PC-3 (cell line): ENCODE measurements around the gene ALX4. TPM values are rescaled to one million over a fixed set of nuclear protein-coding genes. Genes with fewer than 3 reads are reported as not detected.

ENCODE experiments used
- ATAC-seq: fragments of 200-7000 bp; cut with Tn5 transposase; 2 replicates; pipeline ENCODE4 v1.9.1; 2020; ENCODE audit warnings: mild to moderate bottlenecking, moderate library complexity
- BruUV-seq: library from RNA; stranded (reverse); fragments of 400-500 nt; replicated peaks from 2 replicates; lab custom pipeline; 2021; lab: Mats Ljungman, UMichigan
- CTCF ChIA-PET: fragments of 300-600 bp; sonication (Branson Sonifier 250); formaldehyde crosslinking; loops from one replicate; lab custom pipeline; 2022; ENCODE audit warnings: antibody characterized with exemption; lab: Charles Lee
- POLR2A ChIA-PET: fragments of 300-600 bp; sonication (Branson Sonifier 250); formaldehyde crosslinking; loops from one replicate; lab custom pipeline; 2022; ENCODE audit warnings: antibody characterized with exemption; ENCODE audit not compliant: unreplicated experiment; lab: Charles Lee
- DNase-seq: peaks from one replicate; pipeline ENCODE4 v3.0.0-alpha.2; 2015
- H2AFZ ChIP-seq: fragments of 300-600 bp; sonication (generic); 2 replicates; pipeline ENCODE4 v1.6.0; 2016; ENCODE audit warnings: antibody characterized with exemption, low read length
- H3F3A ChIP-seq: fragments of 300-600 bp; sonication (generic); one replicate; pipeline ENCODE4 v1.6.0; 2017; ENCODE audit warnings: antibody characterized with exemption, low read length, control low read depth, mild to moderate bottlenecking; ENCODE audit not compliant: unreplicated experiment
- H3K27ac ChIP-seq: fragments of 300-600 bp; sonication (generic); 2 replicates; pipeline ENCODE4 v1.5.1; 2016; ENCODE audit warnings: mild to moderate bottlenecking, low read length
- H3K27me3 ChIP-seq: fragments of 300-600 bp; sonication (generic); 2 replicates; pipeline ENCODE4 v1.6.1; 2016; ENCODE audit warnings: low read length, mixed read lengths
- H3K36me3 ChIP-seq: fragments of 300-600 bp; sonication (generic); 2 replicates; pipeline ENCODE4 v1.6.1; 2016; ENCODE audit warnings: low read depth, mixed run types, low read length, mixed read lengths
- H3K4me1 ChIP-seq: fragments of 300-600 bp; sonication (generic); 2 replicates; pipeline ENCODE4 v1.5.1; 2016; ENCODE audit warnings: low read length; ENCODE audit not compliant: insufficient read depth
- H3K4me2 ChIP-seq: fragments of 300-600 bp; sonication (generic); 2 replicates; pipeline ENCODE4 v1.6.0; 2016; ENCODE audit warnings: low read length
- H3K4me3 ChIP-seq: fragments of 300-600 bp; sonication (generic); 2 replicates; pipeline ENCODE4 v1.5.1; 2016; ENCODE audit warnings: mild to moderate bottlenecking, low read length, mixed read lengths
- H3K79me2 ChIP-seq: fragments of 300-600 bp; sonication (generic); 2 replicates; pipeline ENCODE4 v1.6.1; 2017; ENCODE audit warnings: low read length, mixed read lengths
- H3K9ac ChIP-seq: fragments of 300-600 bp; sonication (generic); 2 replicates; pipeline ENCODE4 v1.6.0; 2016; ENCODE audit warnings: mild to moderate bottlenecking, low read length
- H3K9me2 ChIP-seq: fragments of 300-600 bp; sonication (generic); replicated peaks from 2 replicates; pipeline ENCODE4 v1.6.1; 2016; ENCODE audit warnings: mixed run types, low read length, mixed read lengths
- H3K9me3 ChIP-seq: fragments of 300-600 bp; sonication (generic); 2 replicates; pipeline ENCODE4 v1.6.1; 2016; ENCODE audit warnings: low read length, mixed read lengths
- H4K20me1 ChIP-seq: fragments of 300-600 bp; sonication (generic); 2 replicates; pipeline ENCODE4 v1.6.1; 2016; ENCODE audit warnings: low read length, mixed read lengths
- CTCF ChIP-seq: fragments of 300-600 bp; sonication (generic); conservative IDR thresholded peaks from 2 replicates; pipeline ENCODE4 v1.5.1; 2017; ENCODE audit warnings: antibody characterized with exemption, low read depth, mild to moderate bottlenecking, low read length
- EZH2 ChIP-seq: fragments of 300-600 bp; sonication (generic); IDR thresholded peaks from one replicate; pipeline ENCODE4 v1.6.1; 2017; ENCODE audit warnings: antibody characterized with exemption, mild to moderate bottlenecking, low read length; ENCODE audit not compliant: unreplicated experiment
- EZH2phosphoT487 ChIP-seq: fragments of 300-600 bp; sonication (generic); IDR thresholded peaks from 2 replicates; pipeline ENCODE4 v1.6.1; 2018; ENCODE audit warnings: mild to moderate bottlenecking, antibody characterized with exemption, low read length, borderline replicate concordance
- intact Hi-C: fragments of 100-400 bp; cut with micrococcal nuclease; formaldehyde crosslinking; loops from 2 replicates; pipeline ENCODE4 v1.9.0; 2023
- total RNA-seq: library from RNA; depleted of rRNA; stranded (reverse); fragments of >200 nt; gene quantifications from 2 replicates; pipeline ENCODE4 v1.2.3, GENCODE V29; 2014

The ALX4 gene
- total RNA-seq, 1 experiment from 2014 or later: not detected

GRCh38 chr11:44298862-44299261, 11.1 kb downstream of the ALX4 start:
- POLR2A ChIA-PET: no interaction called here
- no peaks in the 10 kb centered on the region for H3K36me3 ChIP-seq
- DNase-seq: no peak
- no peak overlapping the region for H3K27ac ChIP-seq
- H4K20me1 ChIP-seq: no peaks in the 10 kb centered on the region
- BruUV-seq: no TSS peak
- CTCF ChIA-PET: no interaction called here
- H3K27me3 ChIP-seq: no peaks in the 10 kb centered on the region
- H3K4me3 ChIP-seq: no peak overlapping the region
- no peaks in the 10 kb centered on the region for H3K9me3 ChIP-seq
- no peaks in the 10 kb centered on the region for H3F3A ChIP-seq
- TF ChIP-seq EZH2 (no peak), EZH2phosphoT487 (no peak), CTCF (no peak)
- no peak for ATAC-seq
- H3K4me2 ChIP-seq: no peak overlapping the region
- no peak overlapping the region for H2AFZ ChIP-seq
- H3K9ac ChIP-seq: no peak overlapping the region
- H3K79me2 ChIP-seq: no peaks in the 10 kb centered on the region
- no peaks in the 10 kb centered on the region for H3K4me1 ChIP-seq
- intact Hi-C loops: no loop called here
- H3K9me2 ChIP-seq: no peaks in the 10 kb centered on the region

GRCh38 chr11:44290208-44290607, 19.7 kb downstream of the ALX4 start:
- H3K4me3 ChIP-seq: no peak overlapping the region
- H3K9me2 ChIP-seq: no peaks in the 10 kb centered on the region
- H3K79me2 ChIP-seq: no peaks in the 10 kb centered on the region
- intact Hi-C loops: no loop called here
- ATAC-seq (peak; percentile 24), DNase-seq (no peak)
- no TSS peak for BruUV-seq
- no peak overlapping the region for H3K9ac ChIP-seq
- H3F3A ChIP-seq: no peaks in the 10 kb centered on the region
- no peak for TF ChIP-seq CTCF
- no peak for TF ChIP-seq EZH2phosphoT487
- no peak for TF ChIP-seq EZH2
- no peaks in the 10 kb centered on the region for H3K27me3 ChIP-seq
- no peak overlapping the region for H3K4me2 ChIP-seq
- H4K20me1 ChIP-seq: no peaks in the 10 kb centered on the region
- POLR2A ChIA-PET: no interaction called here
- H3K36me3 ChIP-seq: no peaks in the 10 kb centered on the region
- CTCF ChIA-PET: no interaction called here
- no peaks in the 10 kb centered on the region for H3K9me3 ChIP-seq
- no peaks in the 10 kb centered on the region for H3K4me1 ChIP-seq
- no peak overlapping the region for H3K27ac ChIP-seq
- no peak overlapping the region for H2AFZ ChIP-seq

DNA sequence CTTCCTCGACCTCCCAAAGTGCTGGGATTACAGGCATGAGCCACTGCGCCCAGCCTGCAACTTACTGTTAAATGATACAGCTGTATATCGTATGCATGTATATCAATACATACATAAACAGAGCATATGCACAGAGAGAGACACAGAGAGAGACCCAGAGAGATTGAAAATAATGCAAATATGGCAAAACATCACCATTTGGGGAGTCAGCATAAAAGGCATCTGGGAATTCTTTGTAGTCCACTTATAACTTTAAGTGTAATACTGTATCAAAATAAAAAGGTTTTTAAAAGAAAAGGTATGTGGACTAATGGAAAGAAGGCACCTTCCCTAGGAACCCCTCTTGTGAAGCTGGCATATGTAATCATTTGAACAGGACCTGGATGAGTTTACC, 21.8 kb downstream of the ALX4 start:
- DNase-seq: no peak
- no peak for ATAC-seq
- H3F3A ChIP-seq: no peaks in the 10 kb centered on the region
- no peaks in the 10 kb centered on the region for H3K27me3 ChIP-seq
- no peak overlapping the region for H3K9ac ChIP-seq
- no peaks in the 10 kb centered on the region for H3K9me3 ChIP-seq
- ChIA-PET CTCF (no interaction called here), POLR2A (no interaction called here)
- TF ChIP-seq CTCF (no peak), EZH2 (no peak), EZH2phosphoT487 (no peak)
- intact Hi-C loops: loop anchor here (10.0 kb wide), 1 partner anchor 153 kb away; no protein-coding TSS in a partner anchor
- no peaks in the 10 kb centered on the region for H3K9me2 ChIP-seq
- H2AFZ ChIP-seq: no peak overlapping the region
- no peaks in the 10 kb centered on the region for H3K4me1 ChIP-seq
- H3K4me2 ChIP-seq: no peak overlapping the region
- H3K79me2 ChIP-seq: no peaks in the 10 kb centered on the region
- BruUV-seq: no TSS peak
- H3K27ac ChIP-seq: no peak overlapping the region
- H3K36me3 ChIP-seq: no peaks in the 10 kb centered on the region
- no peak overlapping the region for H3K4me3 ChIP-seq
- no peaks in the 10 kb centered on the region for H4K20me1 ChIP-seq
